22Rv1 (cell line): ENCODE results near the gene SLC35B2.

ENCODE experiments used
- CTCF ChIP-seq: fragments of 450-650 bp; IDR thresholded peaks from 2 replicates; pipeline ENCODE4 v1.5.1; 2017; ENCODE audit warnings: mild to moderate bottlenecking
- ZFX ChIP-seq: fragments of 450-650 bp; IDR thresholded peaks from 2 replicates; pipeline ENCODE4 v1.6.1; 2017; ENCODE audit warnings: antibody characterized with exemption, borderline replicate concordance

- TF ChIP-seq CTCF: no peak
- no peak for TF ChIP-seq ZFX
These were observed 15.2 kb upstream of the SLC35B2 start for GRCh38 chr6:44272529-44272928.
